ENCODE data around the gene CACHD1.

DNA sequence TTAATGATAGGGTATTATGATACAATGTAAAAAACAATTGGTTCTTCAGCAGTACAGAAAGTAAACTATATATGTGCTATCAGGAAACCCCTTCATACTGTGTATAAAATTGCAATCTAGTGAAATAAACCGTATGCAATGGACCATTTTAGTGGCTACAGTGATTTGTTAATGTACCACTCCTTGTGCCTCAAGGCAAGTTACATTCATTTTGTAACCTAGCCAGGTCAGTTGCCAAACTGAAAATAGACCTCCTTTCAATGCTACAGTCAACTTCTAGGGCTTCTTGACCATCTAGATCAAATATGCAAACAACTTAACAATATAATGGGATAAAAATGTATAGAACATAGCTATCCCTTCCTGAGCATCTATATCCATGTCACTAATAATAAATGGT, 223.0 kb downstream of the CACHD1 start:
- no peak for TF ChIP-seq REST (IDR thresholded peaks at IDR 0.05; ENCODE audit: borderline replicate concordance)
- TF ChIP-seq, protein P1, sequence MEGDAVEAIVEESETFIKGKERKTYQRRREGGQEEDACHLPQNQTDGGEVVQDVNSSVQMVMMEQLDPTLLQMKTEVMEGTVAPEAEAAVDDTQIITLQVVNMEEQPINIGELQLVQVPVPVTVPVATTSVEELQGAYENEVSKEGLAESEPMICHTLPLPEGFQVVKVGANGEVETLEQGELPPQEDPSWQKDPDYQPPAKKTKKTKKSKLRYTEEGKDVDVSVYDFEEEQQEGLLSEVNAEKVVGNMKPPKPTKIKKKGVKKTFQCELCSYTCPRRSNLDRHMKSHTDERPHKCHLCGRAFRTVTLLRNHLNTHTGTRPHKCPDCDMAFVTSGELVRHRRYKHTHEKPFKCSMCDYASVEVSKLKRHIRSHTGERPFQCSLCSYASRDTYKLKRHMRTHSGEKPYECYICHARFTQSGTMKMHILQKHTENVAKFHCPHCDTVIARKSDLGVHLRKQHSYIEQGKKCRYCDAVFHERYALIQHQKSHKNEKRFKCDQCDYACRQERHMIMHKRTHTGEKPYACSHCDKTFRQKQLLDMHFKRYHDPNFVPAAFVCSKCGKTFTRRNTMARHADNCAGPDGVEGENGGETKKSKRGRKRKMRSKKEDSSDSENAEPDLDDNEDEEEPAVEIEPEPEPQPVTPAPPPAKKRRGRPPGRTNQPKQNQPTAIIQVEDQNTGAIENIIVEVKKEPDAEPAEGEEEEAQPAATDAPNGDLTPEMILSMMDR (IDR thresholded peaks at IDR 0.05; ENCODE audit: poor library complexity, severe bottlenecking), result no peak

Data from neural cell (in vitro differentiated cells).